ENCODE measurements around the gene SMIM43.

The SMIM43 gene

DNA sequence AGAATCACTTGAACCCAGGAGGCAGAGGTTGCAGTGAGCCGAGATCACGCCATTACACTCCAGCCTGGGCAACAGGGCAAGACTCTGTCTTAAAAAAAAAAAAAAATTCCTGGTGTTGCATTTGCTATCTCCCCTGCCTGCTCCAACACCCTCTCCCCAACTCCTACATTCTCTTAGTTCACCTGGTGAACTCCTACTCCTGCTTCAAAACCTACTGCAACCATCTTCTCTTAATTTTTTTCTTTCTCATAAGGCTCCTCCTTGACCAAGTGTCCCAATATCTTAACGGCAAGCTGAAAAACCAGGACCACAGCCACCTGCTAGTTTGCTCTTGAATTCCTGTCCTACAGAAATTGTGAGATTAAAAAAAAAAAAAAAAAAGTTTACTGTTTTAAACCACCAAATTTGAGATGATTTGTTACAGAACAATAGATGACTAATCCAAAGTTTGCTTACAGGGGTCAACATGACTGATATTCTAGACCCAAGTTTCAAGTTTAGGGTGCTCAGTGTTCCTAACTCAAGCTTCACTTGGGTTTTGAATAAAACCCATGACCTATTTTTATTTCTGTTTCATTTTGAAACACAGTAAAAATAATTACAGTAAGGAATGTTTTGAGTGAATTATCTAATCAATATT is 55.1 kb downstream of the SMIM43 start:
- Mint-ChIP-seq H3K27ac (no peak overlapping the region), H3K4me3 (no peak overlapping the region), H3K4me1 (ENCODE audit: low read depth) (peaks cover 52% of the 10 kb centered on the region), H3K36me3 (ENCODE audit: low read depth) (no peaks in the 10 kb centered on the region), H3K27me3 (peaks cover 58% of the 10 kb centered on the region), H3K9me3 (peaks cover 2% of the 10 kb centered on the region)
- DNase-seq = no peak

Data from activated T-cell treated with anti-CD3 and anti-CD28 coated beads, Interleukin-2, amount 50 U/mL, for 24 hours (primary cell).